Peyer's patch (tissue), 4 donors: Measurements from ENCODE around the gene CNOT1. TPM values are rescaled to one million over a fixed set of nuclear protein-coding genes. Genes with fewer than 3 reads are reported as not detected.

ENCODE experiments used
- DNase-seq, 3 donors: peaks; one replicate each; pipeline ENCODE4 v3.0.0-alpha.2; 2017 to 2019
- H3K27ac ChIP-seq, 4 donors: fragments of 200-600 bp; sonication (generic); one replicate each; pipeline ENCODE4 v1.5.1; 2016 to 2019
- H3K27me3 ChIP-seq, 2 donors: fragments of 200-600 bp; sonication (generic); one replicate each; pipeline ENCODE4 v1.5.1; 2019
- H3K36me3 ChIP-seq, 3 donors: fragments of 200-600 bp; sonication (generic); one replicate each; pipeline ENCODE4 v1.5.1; 2016 to 2019
- H3K4me1 ChIP-seq, 4 donors: fragments of 200-600 bp; sonication (generic); one replicate each; pipeline ENCODE4 v1.5.1; 2016 to 2019
- H3K4me3 ChIP-seq, 4 donors: fragments of 200-600 bp; sonication (generic); 1 replicate in 3 of 4; 2 replicates in 1 of 4; pipeline ENCODE4 v1.5.1; 2016 to 2019; ENCODE audit warnings: mild to moderate bottlenecking in 1 of 4
- H3K9me3 ChIP-seq, 4 donors: fragments of 200-600 bp; sonication (generic); one replicate each; pipeline ENCODE4 v1.5.1; 2016 to 2019; ENCODE audit warnings: mild to moderate bottlenecking in 1 of 4
- CTCF ChIP-seq, 6 experiments: fragments of 450-650 bp in 4 of 6; fragments of 200-600 bp in 2 of 6; sonication (generic) in 1 of 6; IDR thresholded peaks; one replicate each; pipeline ENCODE4 v1.5.1; 2017 to 2019; ENCODE audit warnings: antibody characterized with exemption in 6 of 6, mild to moderate bottlenecking in 3 of 6, moderate library complexity in 1 of 6
- POLR2A ChIP-seq, 2 donors: fragments of 450-650 bp; IDR thresholded peaks; one replicate each; pipeline ENCODE4 v1.5.1; 2017; ENCODE audit warnings: antibody characterized with exemption in 2 of 2, mild to moderate bottlenecking in 2 of 2, moderate library complexity in 2 of 2
- total RNA-seq, 4 donors: library from RNA; depleted of rRNA; stranded (reverse); fragments of >200 nt; gene quantifications; one replicate each; pipeline ENCODE4 v1.1.0, GENCODE V29; 2016

Gene CNOT1
- total RNA-seq, 4 donors from 2014 or later = 165 to 211 (median 190) TPM

GRCh38 chr16:58563235-58563634 is 66.4 kb downstream of the CNOT1 start:
- TF ChIP-seq CTCF (IDR thresholded peaks at IDR 0.05) = no peak
- TF ChIP-seq POLR2A (IDR thresholded peaks at IDR 0.05) = no peak
- DNase-seq = no peak
- no peak overlapping the region for H3K4me3 ChIP-seq
- H3K36me3 ChIP-seq = peaks cover 0 to 80% (median 0%) of the 10 kb centered on the region in 3 donors
- no peak overlapping the region for H3K27ac ChIP-seq
- no peaks in the 10 kb centered on the region for H3K9me3 ChIP-seq
- H3K4me1 ChIP-seq = no peaks in the 10 kb centered on the region
- H3K27me3 ChIP-seq = no peaks in the 10 kb centered on the region

- no peaks in the 10 kb centered on the region for H3K4me1 ChIP-seq
- DNase-seq = no peak
- no peak for TF ChIP-seq POLR2A (IDR thresholded peaks at IDR 0.05)
- no peak for TF ChIP-seq CTCF (IDR thresholded peaks at IDR 0.05)
- H3K4me3 ChIP-seq = no peak overlapping the region
- peaks cover 0 to 95% (median 0%) of the 10 kb centered on the region in 3 donors for H3K36me3 ChIP-seq
- no peak overlapping the region for H3K27ac ChIP-seq
- no peaks in the 10 kb centered on the region for H3K27me3 ChIP-seq
- H3K9me3 ChIP-seq = no peaks in the 10 kb centered on the region
These were observed 72.9 kb downstream of the CNOT1 start for GRCh38 chr16:58556678-58557077.

DNA sequence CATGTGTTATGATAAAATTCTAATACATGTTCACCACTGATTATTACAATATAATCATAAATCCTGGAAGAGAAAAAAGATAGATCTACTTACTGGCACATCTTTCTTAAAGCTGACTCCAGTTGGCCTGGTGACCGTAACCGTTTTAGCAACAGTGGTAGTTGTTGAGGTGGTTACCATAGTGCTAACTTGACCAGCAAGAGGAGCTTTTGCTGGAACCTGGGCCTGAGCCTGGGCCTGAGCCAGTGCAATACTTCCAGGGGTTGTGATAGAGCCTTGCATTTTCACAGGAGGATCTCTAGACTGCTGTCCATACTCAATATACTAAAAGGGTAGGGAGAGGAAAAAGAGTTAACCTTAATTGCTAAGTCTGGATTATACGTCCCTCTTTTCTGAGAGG is 78.1 kb downstream of the CNOT1 start:
- Histone ChIP-seq H3K36me3 (peaks cover 0 to 90% (median 0%) of the 10 kb centered on the region in 3 donors), H3K27ac (peak overlapping the region in 1 of 4 donors; percentile 1)
- DNase-seq = no peak

GRCh38 chr16:58548378-58548777 is 81.2 kb downstream of the CNOT1 start:
- Histone ChIP-seq H3K27ac (peak overlapping the region in 1 of 4 donors; percentile 7), H3K4me3 (no peak overlapping the region), H3K4me1 (no peaks in the 10 kb centered on the region), H3K27me3 (no peaks in the 10 kb centered on the region), H3K9me3 (no peaks in the 10 kb centered on the region), H3K36me3 (peaks cover 0 to 90% (median 0%) of the 10 kb centered on the region in 3 donors)
- DNase-seq = no peak
- TF ChIP-seq POLR2A (IDR thresholded peaks at IDR 0.05) (no peak), CTCF (IDR thresholded peaks at IDR 0.05) (no peak)

More for the DNA sequence above, 78.1 kb downstream of the CNOT1 start:
- Histone ChIP-seq H3K9me3 (no peaks in the 10 kb centered on the region), H3K27me3 (no peaks in the 10 kb centered on the region), H3K4me3 (no peak overlapping the region), H3K4me1 (no peaks in the 10 kb centered on the region)
- TF ChIP-seq CTCF (IDR thresholded peaks at IDR 0.05) = no peak
- no peak for TF ChIP-seq POLR2A (IDR thresholded peaks at IDR 0.05)

DNA sequence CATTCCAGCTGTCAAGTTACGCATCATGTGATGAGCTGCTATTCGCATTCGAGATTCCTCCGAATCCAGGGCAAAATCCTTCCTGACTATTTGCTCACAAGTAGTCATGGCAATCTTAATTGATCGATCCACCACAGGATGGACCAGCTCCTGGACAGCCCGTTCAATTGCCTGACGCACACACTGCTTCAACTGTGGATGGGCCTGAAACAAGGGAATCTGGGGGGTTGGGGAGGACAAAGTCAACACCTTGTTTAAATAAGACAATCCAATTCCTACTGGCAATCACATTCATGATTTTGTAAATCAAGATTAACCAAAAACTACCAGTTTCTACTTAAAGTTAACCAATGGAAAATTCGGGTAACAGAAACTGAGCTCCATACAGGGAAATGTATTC is 85.9 kb downstream of the CNOT1 start:
- no peak for DNase-seq
- no peak overlapping the region for H3K4me3 ChIP-seq
- no peaks in the 10 kb centered on the region for H3K4me1 ChIP-seq
- TF ChIP-seq POLR2A (IDR thresholded peaks at IDR 0.05) = no peak
- no peak for TF ChIP-seq CTCF (IDR thresholded peaks at IDR 0.05)
- H3K27ac ChIP-seq = no peak overlapping the region
- no peaks in the 10 kb centered on the region for H3K27me3 ChIP-seq
- no peaks in the 10 kb centered on the region for H3K9me3 ChIP-seq
- peaks cover 0 to 89% (median 0%) of the 10 kb centered on the region in 3 donors for H3K36me3 ChIP-seq

GRCh38 chr16:58542291-58542690 is 87.3 kb downstream of the CNOT1 start:
- H3K27me3 ChIP-seq = no peaks in the 10 kb centered on the region
- H3K4me3 ChIP-seq = no peak overlapping the region
- no peak for DNase-seq
- peaks cover 0 to 99% (median 0%) of the 10 kb centered on the region in 3 donors for H3K36me3 ChIP-seq
- H3K4me1 ChIP-seq = no peaks in the 10 kb centered on the region
- H3K9me3 ChIP-seq = no peaks in the 10 kb centered on the region
- no peak for TF ChIP-seq CTCF (IDR thresholded peaks at IDR 0.05)
- TF ChIP-seq POLR2A (IDR thresholded peaks at IDR 0.05) = no peak
- no peak overlapping the region for H3K27ac ChIP-seq
